Measurements from ENCODE around the gene PHF21B. TPM values are rescaled to one million over a fixed set of nuclear protein-coding genes. Genes with fewer than 3 reads are reported as not detected.

Gene PHF21B
- total RNA-seq, 3 donors from 2014 or later (not counting 1 experiment from before 2014, with no cell fraction given): not detected

DNA sequence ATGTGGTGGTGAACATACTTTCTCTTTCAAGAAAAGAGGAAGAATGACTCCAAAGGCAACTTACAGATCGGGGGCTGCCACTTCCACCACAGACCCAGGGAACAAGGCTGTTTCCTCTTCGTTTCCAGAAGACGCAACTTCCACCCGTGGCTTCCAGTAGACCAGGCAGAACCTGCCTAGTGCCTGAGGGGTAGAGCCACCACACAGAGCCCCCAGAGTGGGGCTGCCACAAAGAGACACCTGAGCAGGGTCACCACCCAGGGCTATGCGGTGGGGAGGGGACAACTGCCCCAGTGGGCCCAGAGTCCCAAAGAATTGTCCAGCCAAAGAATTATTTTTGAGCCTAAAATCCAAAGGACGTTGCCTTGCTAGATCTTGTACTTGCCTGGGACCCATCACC lies 16.7 kb upstream of the PHF21B start:
- no peaks in the 10 kb centered on the region for H3K4me1 Mint-ChIP-seq
- no peaks in the 10 kb centered on the region for H3K36me3 Mint-ChIP-seq
- H3K4me3 Mint-ChIP-seq: no peak overlapping the region
- TF ChIP-seq, protein P1, sequence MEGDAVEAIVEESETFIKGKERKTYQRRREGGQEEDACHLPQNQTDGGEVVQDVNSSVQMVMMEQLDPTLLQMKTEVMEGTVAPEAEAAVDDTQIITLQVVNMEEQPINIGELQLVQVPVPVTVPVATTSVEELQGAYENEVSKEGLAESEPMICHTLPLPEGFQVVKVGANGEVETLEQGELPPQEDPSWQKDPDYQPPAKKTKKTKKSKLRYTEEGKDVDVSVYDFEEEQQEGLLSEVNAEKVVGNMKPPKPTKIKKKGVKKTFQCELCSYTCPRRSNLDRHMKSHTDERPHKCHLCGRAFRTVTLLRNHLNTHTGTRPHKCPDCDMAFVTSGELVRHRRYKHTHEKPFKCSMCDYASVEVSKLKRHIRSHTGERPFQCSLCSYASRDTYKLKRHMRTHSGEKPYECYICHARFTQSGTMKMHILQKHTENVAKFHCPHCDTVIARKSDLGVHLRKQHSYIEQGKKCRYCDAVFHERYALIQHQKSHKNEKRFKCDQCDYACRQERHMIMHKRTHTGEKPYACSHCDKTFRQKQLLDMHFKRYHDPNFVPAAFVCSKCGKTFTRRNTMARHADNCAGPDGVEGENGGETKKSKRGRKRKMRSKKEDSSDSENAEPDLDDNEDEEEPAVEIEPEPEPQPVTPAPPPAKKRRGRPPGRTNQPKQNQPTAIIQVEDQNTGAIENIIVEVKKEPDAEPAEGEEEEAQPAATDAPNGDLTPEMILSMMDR (IDR thresholded peaks at IDR 0.05): no peak
- no peak overlapping the region for H3K27ac ChIP-seq (ENCODE audit: low read length)
- H3K27ac Mint-ChIP-seq: no peak overlapping the region
- intact Hi-C loops (cut with micrococcal nuclease): no loop called here
- WGBS (ENCODE audit: insufficient coverage): 30% methylated on average over 6 of the region's 6 CpGs
- no peak for DNase-seq
- no peaks in the 10 kb centered on the region for H3K9me3 Mint-ChIP-seq
- no peak for ATAC-seq
- H3K4me1 ChIP-seq (ENCODE audit: control insufficient read depth, insufficient read depth, low read length): no peaks in the 10 kb centered on the region
- no peaks in the 10 kb centered on the region for H3K9me3 ChIP-seq (ENCODE audit: control insufficient read depth, insufficient read depth, low read length)
- H3K4me3 ChIP-seq (ENCODE audit: low read length): no peak overlapping the region
- H3K36me3 ChIP-seq (ENCODE audit: control insufficient read depth, insufficient read depth, low read length): no peaks in the 10 kb centered on the region
- no peaks in the 10 kb centered on the region for H3K27me3 ChIP-seq (ENCODE audit: control insufficient read depth, insufficient read depth, low read length)
- peaks cover 11 to 20% of the 10 kb centered on the region in 2 donors for H3K27me3 Mint-ChIP-seq (ENCODE audit: low read depth in 2 of 2)

GRCh38 chr22:45023431-45023830 lies 13.6 kb upstream of the PHF21B start:
- WGBS (ENCODE audit: insufficient coverage): 46% methylated on average over 8 of the region's 9 CpGs
- no peak for ATAC-seq
- Mint-ChIP-seq H3K36me3 (no peaks in the 10 kb centered on the region), H3K27me3 (ENCODE audit: low read depth in 2 of 2) (peaks cover 11 to 15% of the 10 kb centered on the region in 2 donors), H3K9me3 (no peaks in the 10 kb centered on the region), H3K4me1 (no peaks in the 10 kb centered on the region), H3K4me3 (no peak overlapping the region), H3K27ac (no peak overlapping the region)
- H3K27ac ChIP-seq (ENCODE audit: low read length): no peak overlapping the region
- H3K36me3 ChIP-seq (ENCODE audit: control insufficient read depth, insufficient read depth, low read length): no peaks in the 10 kb centered on the region
- DNase-seq: no peak
- intact Hi-C loops (cut with micrococcal nuclease): no loop called here
- no peaks in the 10 kb centered on the region for H3K27me3 ChIP-seq (ENCODE audit: control insufficient read depth, insufficient read depth, low read length)
- H3K9me3 ChIP-seq (ENCODE audit: control insufficient read depth, insufficient read depth, low read length): no peaks in the 10 kb centered on the region
- no peak overlapping the region for H3K4me3 ChIP-seq (ENCODE audit: low read length)
- TF ChIP-seq, protein P1 (IDR thresholded peaks at IDR 0.05): no peak
- no peaks in the 10 kb centered on the region for H3K4me1 ChIP-seq (ENCODE audit: control insufficient read depth, insufficient read depth, low read length)

- no peaks in the 10 kb centered on the region for H3K4me1 ChIP-seq (ENCODE audit: control insufficient read depth, insufficient read depth, low read length)
- ATAC-seq: no peak
- no peaks in the 10 kb centered on the region for H3K27me3 ChIP-seq (ENCODE audit: control insufficient read depth, insufficient read depth, low read length)
- no peak overlapping the region for H3K27ac Mint-ChIP-seq
- no peak overlapping the region for H3K4me3 ChIP-seq (ENCODE audit: low read length)
- TF ChIP-seq, protein P1 (IDR thresholded peaks at IDR 0.05): no peak
- H3K36me3 ChIP-seq (ENCODE audit: control insufficient read depth, insufficient read depth, low read length): no peaks in the 10 kb centered on the region
- H3K27ac ChIP-seq (ENCODE audit: low read length): no peak overlapping the region
- 60% methylated on average over 15 of the region's 16 CpGs for WGBS (ENCODE audit: insufficient coverage)
- H3K36me3 Mint-ChIP-seq: no peaks in the 10 kb centered on the region
- no peak for DNase-seq
- intact Hi-C loops (cut with micrococcal nuclease): no loop called here
- H3K27me3 Mint-ChIP-seq (ENCODE audit: low read depth in 2 of 2): peaks cover 12 to 15% of the 10 kb centered on the region in 2 donors
- no peaks in the 10 kb centered on the region for H3K9me3 Mint-ChIP-seq
- H3K9me3 ChIP-seq (ENCODE audit: control insufficient read depth, insufficient read depth, low read length): no peaks in the 10 kb centered on the region
- no peak overlapping the region for H3K4me3 Mint-ChIP-seq
- H3K4me1 Mint-ChIP-seq: no peaks in the 10 kb centered on the region
Observed at GRCh38 chr22:45019861-45020655, 10.3 kb upstream of the PHF21B start.

GRCh38 chr22:45014654-45015053 lies 4.8 kb upstream of the PHF21B start:
- Histone ChIP-seq H3K27ac (ENCODE audit: low read length) (no peak overlapping the region), H3K9me3 (ENCODE audit: control insufficient read depth, insufficient read depth, low read length) (no peaks in the 10 kb centered on the region), H3K4me1 (ENCODE audit: control insufficient read depth, insufficient read depth, low read length) (peaks cover 7% of the 10 kb centered on the region), H3K4me3 (ENCODE audit: low read length) (no peak overlapping the region), H3K27me3 (ENCODE audit: control insufficient read depth, insufficient read depth, low read length) (peaks cover 17% of the 10 kb centered on the region), H3K36me3 (ENCODE audit: control insufficient read depth, insufficient read depth, low read length) (no peaks in the 10 kb centered on the region)
- Mint-ChIP-seq H3K4me3 (no peak overlapping the region), H3K27ac (no peak overlapping the region), H3K36me3 (no peaks in the 10 kb centered on the region), H3K4me1 (peaks cover 6 to 8% of the 10 kb centered on the region in 2 donors), H3K27me3 (ENCODE audit: low read depth in 2 of 2) (peaks cover 39 to 42% of the 10 kb centered on the region in 2 donors), H3K9me3 (no peaks in the 10 kb centered on the region)
- 45% methylated on average over 3 of the region's 4 CpGs for WGBS (ENCODE audit: insufficient coverage)
- no peak for ATAC-seq
- intact Hi-C loops (cut with micrococcal nuclease): no loop called here
- TF ChIP-seq, protein P1 (IDR thresholded peaks at IDR 0.05): no peak
- DNase-seq: no peak

All from natural killer cell (primary cell).